ENCODE results near the gene FAM13A.

DNA sequence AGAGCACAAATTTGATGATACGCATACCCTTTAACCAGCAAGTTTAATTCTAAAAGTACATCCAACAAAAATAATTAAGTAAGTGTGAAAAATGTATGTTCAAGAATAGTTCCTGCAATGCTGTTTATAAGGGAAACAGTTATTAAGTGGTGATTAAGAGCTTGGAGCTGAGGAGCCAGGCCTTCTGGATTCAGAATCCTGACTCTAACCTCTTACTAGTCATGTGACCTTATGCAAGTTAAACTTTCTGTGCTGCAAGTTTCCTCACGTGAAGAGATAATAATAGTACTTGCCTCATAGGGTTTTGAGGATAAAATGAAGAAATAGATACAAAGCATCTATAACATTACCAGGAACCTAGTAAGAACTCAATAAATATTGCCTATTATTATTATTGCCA, 77.7 kb downstream of the FAM13A start:
- TF ChIP-seq POLR2A (IDR thresholded peaks at IDR 0.05; ENCODE audit: low read depth, low read length): no peak
- TF ChIP-seq, protein P1, sequence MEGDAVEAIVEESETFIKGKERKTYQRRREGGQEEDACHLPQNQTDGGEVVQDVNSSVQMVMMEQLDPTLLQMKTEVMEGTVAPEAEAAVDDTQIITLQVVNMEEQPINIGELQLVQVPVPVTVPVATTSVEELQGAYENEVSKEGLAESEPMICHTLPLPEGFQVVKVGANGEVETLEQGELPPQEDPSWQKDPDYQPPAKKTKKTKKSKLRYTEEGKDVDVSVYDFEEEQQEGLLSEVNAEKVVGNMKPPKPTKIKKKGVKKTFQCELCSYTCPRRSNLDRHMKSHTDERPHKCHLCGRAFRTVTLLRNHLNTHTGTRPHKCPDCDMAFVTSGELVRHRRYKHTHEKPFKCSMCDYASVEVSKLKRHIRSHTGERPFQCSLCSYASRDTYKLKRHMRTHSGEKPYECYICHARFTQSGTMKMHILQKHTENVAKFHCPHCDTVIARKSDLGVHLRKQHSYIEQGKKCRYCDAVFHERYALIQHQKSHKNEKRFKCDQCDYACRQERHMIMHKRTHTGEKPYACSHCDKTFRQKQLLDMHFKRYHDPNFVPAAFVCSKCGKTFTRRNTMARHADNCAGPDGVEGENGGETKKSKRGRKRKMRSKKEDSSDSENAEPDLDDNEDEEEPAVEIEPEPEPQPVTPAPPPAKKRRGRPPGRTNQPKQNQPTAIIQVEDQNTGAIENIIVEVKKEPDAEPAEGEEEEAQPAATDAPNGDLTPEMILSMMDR (IDR thresholded peaks at IDR 0.05; ENCODE audit: extremely low read depth in 1 of 2, insufficient read depth in 1 of 2, low read depth in 1 of 2, low read length in 2 of 2): no peak
- no peak for TF ChIP-seq EZH2 (IDR thresholded peaks at IDR 0.05; ENCODE audit: borderline replicate concordance, low read depth, low read length, severe bottlenecking)
